Stimulated activated naive CD8-positive, alpha-beta T cell treated with anti-CD3 and anti-CD28 coated beads, Interleukin-15, Interleukin-2, amounts not matched to agents 100 ng/mL and 50 ng/mL, for 24 hours (primary cell): Measurements from ENCODE around the gene TNPO1.

Experiments used
- H3K27ac Mint-ChIP-seq: one replicate; pipeline ENCODE4 v1.8.0; 2021; ENCODE audit warnings: mild to moderate bottlenecking, mixed read lengths
- H3K27me3 Mint-ChIP-seq: one replicate; pipeline ENCODE4 v1.8.0; 2021; ENCODE audit warnings: mixed read lengths
- H3K36me3 Mint-ChIP-seq: one replicate; pipeline ENCODE4 v1.8.0; 2021; ENCODE audit warnings: low read depth, mixed read lengths
- H3K4me1 Mint-ChIP-seq: one replicate; pipeline ENCODE4 v1.8.0; 2021; ENCODE audit warnings: low read depth, mixed read lengths
- H3K4me3 Mint-ChIP-seq: one replicate; pipeline ENCODE4 v1.8.0; 2021; ENCODE audit warnings: mild to moderate bottlenecking, mixed read lengths
- H3K9me3 Mint-ChIP-seq: one replicate; pipeline ENCODE4 v1.8.0; 2021; ENCODE audit warnings: mixed read lengths

The TNPO1 gene

GRCh38 chr5:72836810-72837209, 20.3 kb downstream of the TNPO1 start:
- H3K4me1 Mint-ChIP-seq: no peaks in the 10 kb centered on the region
- no peaks in the 10 kb centered on the region for H3K27me3 Mint-ChIP-seq
- H3K27ac Mint-ChIP-seq: no peak overlapping the region

GRCh38 chr5:72837524-72838096, 21.1 kb downstream of the TNPO1 start:
- no peaks in the 10 kb centered on the region for H3K9me3 Mint-ChIP-seq
- no peak overlapping the region for H3K27ac Mint-ChIP-seq
- no peaks in the 10 kb centered on the region for H3K27me3 Mint-ChIP-seq
- no peak overlapping the region for H3K4me3 Mint-ChIP-seq
- H3K36me3 Mint-ChIP-seq: no peaks in the 10 kb centered on the region
- peaks cover under 1% of the 10 kb centered on the region for H3K4me1 Mint-ChIP-seq

More at GRCh38 chr5:72836810-72837209, 20.3 kb downstream of the TNPO1 start:
- Mint-ChIP-seq H3K9me3 (no peaks in the 10 kb centered on the region), H3K36me3 (no peaks in the 10 kb centered on the region), H3K4me3 (no peak overlapping the region)

- no peak overlapping the region for H3K4me3 Mint-ChIP-seq
- H3K27ac Mint-ChIP-seq: no peak overlapping the region
- H3K4me1 Mint-ChIP-seq: peaks cover 15% of the 10 kb centered on the region
- no peaks in the 10 kb centered on the region for H3K9me3 Mint-ChIP-seq
- H3K27me3 Mint-ChIP-seq: no peaks in the 10 kb centered on the region
- no peaks in the 10 kb centered on the region for H3K36me3 Mint-ChIP-seq
These were observed 23.6 kb downstream of the TNPO1 start for GRCh38 chr5:72840041-72840440.

- H3K9me3 Mint-ChIP-seq: no peaks in the 10 kb centered on the region
- no peak overlapping the region for H3K4me3 Mint-ChIP-seq
- H3K27me3 Mint-ChIP-seq: no peaks in the 10 kb centered on the region
- no peak overlapping the region for H3K27ac Mint-ChIP-seq
- H3K36me3 Mint-ChIP-seq: no peaks in the 10 kb centered on the region
- H3K4me1 Mint-ChIP-seq: peaks cover 17% of the 10 kb centered on the region
These were observed 25.5 kb downstream of the TNPO1 start for GRCh38 chr5:72841756-72842535.

- H3K9me3 Mint-ChIP-seq: no peaks in the 10 kb centered on the region
- H3K27me3 Mint-ChIP-seq: no peaks in the 10 kb centered on the region
- H3K27ac Mint-ChIP-seq: no peak overlapping the region
- no peaks in the 10 kb centered on the region for H3K36me3 Mint-ChIP-seq
- H3K4me1 Mint-ChIP-seq: peaks cover 26% of the 10 kb centered on the region
- H3K4me3 Mint-ChIP-seq: no peak overlapping the region
These were observed 26.4 kb downstream of the TNPO1 start for GRCh38 chr5:72842816-72843215.

- H3K4me3 Mint-ChIP-seq: no peak overlapping the region
- peaks cover 8% of the 10 kb centered on the region for H3K36me3 Mint-ChIP-seq
- H3K9me3 Mint-ChIP-seq: no peaks in the 10 kb centered on the region
- H3K27me3 Mint-ChIP-seq: no peaks in the 10 kb centered on the region
- peaks cover 28% of the 10 kb centered on the region for H3K4me1 Mint-ChIP-seq
- no peak overlapping the region for H3K27ac Mint-ChIP-seq
These were observed 27.8 kb downstream of the TNPO1 start for GRCh38 chr5:72844218-72844603.

- Mint-ChIP-seq H3K4me3 (no peak overlapping the region), H3K27me3 (no peaks in the 10 kb centered on the region), H3K27ac (no peak overlapping the region), H3K9me3 (no peaks in the 10 kb centered on the region), H3K4me1 (peaks cover 44% of the 10 kb centered on the region), H3K36me3 (peaks cover 20% of the 10 kb centered on the region)
These were observed 29.4 kb downstream of the TNPO1 start for GRCh38 chr5:72845889-72846288.

GRCh38 chr5:72846483-72846882, 30.0 kb downstream of the TNPO1 start:
- H3K4me3 Mint-ChIP-seq: no peak overlapping the region
- H3K27ac Mint-ChIP-seq: no peak overlapping the region
- H3K27me3 Mint-ChIP-seq: no peaks in the 10 kb centered on the region
- H3K9me3 Mint-ChIP-seq: no peaks in the 10 kb centered on the region
- peaks cover 23% of the 10 kb centered on the region for H3K36me3 Mint-ChIP-seq
- H3K4me1 Mint-ChIP-seq: peaks cover 49% of the 10 kb centered on the region

- Mint-ChIP-seq H3K36me3 (peaks cover 32% of the 10 kb centered on the region), H3K9me3 (no peaks in the 10 kb centered on the region), H3K27me3 (no peaks in the 10 kb centered on the region), H3K4me3 (peak overlapping the region; percentile 97), H3K4me1 (peaks cover 58% of the 10 kb centered on the region), H3K27ac (peak overlapping the region; percentile 97)
These were observed 31.0 kb downstream of the TNPO1 start for GRCh38 chr5:72847439-72847838.

- peak overlapping the region; percentile 97 for H3K4me3 Mint-ChIP-seq
- H3K27me3 Mint-ChIP-seq: no peaks in the 10 kb centered on the region
- peaks cover 56% of the 10 kb centered on the region for H3K4me1 Mint-ChIP-seq
- no peaks in the 10 kb centered on the region for H3K9me3 Mint-ChIP-seq
- peak overlapping the region; percentile 97 for H3K27ac Mint-ChIP-seq
- H3K36me3 Mint-ChIP-seq: peaks cover 36% of the 10 kb centered on the region
These were observed 31.6 kb downstream of the TNPO1 start for GRCh38 chr5:72847989-72848473.

- Mint-ChIP-seq H3K4me3 (peak overlapping the region; percentile 97), H3K36me3 (peaks cover 43% of the 10 kb centered on the region), H3K27me3 (no peaks in the 10 kb centered on the region), H3K27ac (peak overlapping the region; percentile 97), H3K9me3 (no peaks in the 10 kb centered on the region), H3K4me1 (peaks cover 63% of the 10 kb centered on the region)
These were observed 32.3 kb downstream of the TNPO1 start for GRCh38 chr5:72848474-72849428.

- no peaks in the 10 kb centered on the region for H3K27me3 Mint-ChIP-seq
- H3K4me3 Mint-ChIP-seq: peak overlapping the region; percentile 93
- H3K4me1 Mint-ChIP-seq: peaks cover 65% of the 10 kb centered on the region
- peaks cover 51% of the 10 kb centered on the region for H3K36me3 Mint-ChIP-seq
- no peaks in the 10 kb centered on the region for H3K9me3 Mint-ChIP-seq
- peak overlapping the region; percentile 95 for H3K27ac Mint-ChIP-seq
These were observed 33.1 kb downstream of the TNPO1 start for GRCh38 chr5:72849546-72849945.

- no peaks in the 10 kb centered on the region for H3K27me3 Mint-ChIP-seq
- peaks cover 62% of the 10 kb centered on the region for H3K4me1 Mint-ChIP-seq
- H3K36me3 Mint-ChIP-seq: peaks cover 55% of the 10 kb centered on the region
- H3K4me3 Mint-ChIP-seq: peak overlapping the region; percentile 93
- H3K27ac Mint-ChIP-seq: no peak overlapping the region
- no peaks in the 10 kb centered on the region for H3K9me3 Mint-ChIP-seq
These were observed 33.7 kb downstream of the TNPO1 start for GRCh38 chr5:72850113-72850512.

GRCh38 chr5:72852356-72852755, 35.9 kb downstream of the TNPO1 start:
- H3K27ac Mint-ChIP-seq: no peak overlapping the region
- no peaks in the 10 kb centered on the region for H3K27me3 Mint-ChIP-seq
- H3K4me3 Mint-ChIP-seq: no peak overlapping the region
- peaks cover 69% of the 10 kb centered on the region for H3K4me1 Mint-ChIP-seq
- H3K9me3 Mint-ChIP-seq: no peaks in the 10 kb centered on the region
- H3K36me3 Mint-ChIP-seq: peaks cover 73% of the 10 kb centered on the region

GRCh38 chr5:72854419-72854818, 38.0 kb downstream of the TNPO1 start:
- Mint-ChIP-seq H3K27me3 (no peaks in the 10 kb centered on the region), H3K4me3 (no peak overlapping the region), H3K4me1 (peaks cover 76% of the 10 kb centered on the region), H3K9me3 (no peaks in the 10 kb centered on the region), H3K36me3 (peaks cover 80% of the 10 kb centered on the region), H3K27ac (no peak overlapping the region)
